PC-3 (cell line): ENCODE results near the gene AFG1L. TPM values are rescaled to one million over a fixed set of nuclear protein-coding genes. Genes with fewer than 3 reads are reported as not detected.

Experiments
- ATAC-seq: fragments of 200-7000 bp; cut with Tn5 transposase; 2 replicates; pipeline ENCODE4 v1.9.1; 2020; ENCODE audit warnings: mild to moderate bottlenecking, moderate library complexity
- BruUV-seq: library from RNA; stranded (reverse); fragments of 400-500 nt; replicated peaks from 2 replicates; lab custom pipeline; 2021; lab: Mats Ljungman, UMichigan
- CTCF ChIA-PET: fragments of 300-600 bp; sonication (Branson Sonifier 250); formaldehyde crosslinking; loops from one replicate; lab custom pipeline; 2022; ENCODE audit warnings: antibody characterized with exemption; lab: Charles Lee
- POLR2A ChIA-PET: fragments of 300-600 bp; sonication (Branson Sonifier 250); formaldehyde crosslinking; loops from one replicate; lab custom pipeline; 2022; ENCODE audit warnings: antibody characterized with exemption; ENCODE audit not compliant: unreplicated experiment; lab: Charles Lee
- DNase-seq: peaks from one replicate; pipeline ENCODE4 v3.0.0-alpha.2; 2015
- H2AFZ ChIP-seq: fragments of 300-600 bp; sonication (generic); 2 replicates; pipeline ENCODE4 v1.6.0; 2016; ENCODE audit warnings: antibody characterized with exemption, low read length
- H3F3A ChIP-seq: fragments of 300-600 bp; sonication (generic); one replicate; pipeline ENCODE4 v1.6.0; 2017; ENCODE audit warnings: antibody characterized with exemption, low read length, control low read depth, mild to moderate bottlenecking; ENCODE audit not compliant: unreplicated experiment
- H3K27ac ChIP-seq: fragments of 300-600 bp; sonication (generic); 2 replicates; pipeline ENCODE4 v1.5.1; 2016; ENCODE audit warnings: mild to moderate bottlenecking, low read length
- H3K27me3 ChIP-seq: fragments of 300-600 bp; sonication (generic); 2 replicates; pipeline ENCODE4 v1.6.1; 2016; ENCODE audit warnings: low read length, mixed read lengths
- H3K36me3 ChIP-seq: fragments of 300-600 bp; sonication (generic); 2 replicates; pipeline ENCODE4 v1.6.1; 2016; ENCODE audit warnings: low read depth, mixed run types, low read length, mixed read lengths
- H3K4me1 ChIP-seq: fragments of 300-600 bp; sonication (generic); 2 replicates; pipeline ENCODE4 v1.5.1; 2016; ENCODE audit warnings: low read length; ENCODE audit not compliant: insufficient read depth
- H3K4me2 ChIP-seq: fragments of 300-600 bp; sonication (generic); 2 replicates; pipeline ENCODE4 v1.6.0; 2016; ENCODE audit warnings: low read length
- H3K4me3 ChIP-seq: fragments of 300-600 bp; sonication (generic); 2 replicates; pipeline ENCODE4 v1.5.1; 2016; ENCODE audit warnings: mild to moderate bottlenecking, low read length, mixed read lengths
- H3K79me2 ChIP-seq: fragments of 300-600 bp; sonication (generic); 2 replicates; pipeline ENCODE4 v1.6.1; 2017; ENCODE audit warnings: low read length, mixed read lengths
- H3K9ac ChIP-seq: fragments of 300-600 bp; sonication (generic); 2 replicates; pipeline ENCODE4 v1.6.0; 2016; ENCODE audit warnings: mild to moderate bottlenecking, low read length
- H3K9me2 ChIP-seq: fragments of 300-600 bp; sonication (generic); replicated peaks from 2 replicates; pipeline ENCODE4 v1.6.1; 2016; ENCODE audit warnings: mixed run types, low read length, mixed read lengths
- H3K9me3 ChIP-seq: fragments of 300-600 bp; sonication (generic); 2 replicates; pipeline ENCODE4 v1.6.1; 2016; ENCODE audit warnings: low read length, mixed read lengths
- H4K20me1 ChIP-seq: fragments of 300-600 bp; sonication (generic); 2 replicates; pipeline ENCODE4 v1.6.1; 2016; ENCODE audit warnings: low read length, mixed read lengths
- EZH2 ChIP-seq: fragments of 300-600 bp; sonication (generic); IDR thresholded peaks from one replicate; pipeline ENCODE4 v1.6.1; 2017; ENCODE audit warnings: antibody characterized with exemption, mild to moderate bottlenecking, low read length; ENCODE audit not compliant: unreplicated experiment
- EZH2phosphoT487 ChIP-seq: fragments of 300-600 bp; sonication (generic); IDR thresholded peaks from 2 replicates; pipeline ENCODE4 v1.6.1; 2018; ENCODE audit warnings: mild to moderate bottlenecking, antibody characterized with exemption, low read length, borderline replicate concordance
- intact Hi-C: fragments of 100-400 bp; cut with micrococcal nuclease; formaldehyde crosslinking; loops from 2 replicates; pipeline ENCODE4 v1.9.0; 2023
- total RNA-seq: library from RNA; depleted of rRNA; stranded (reverse); fragments of >200 nt; gene quantifications from 2 replicates; pipeline ENCODE4 v1.2.3, GENCODE V29; 2014
- TF ChIP-seq, protein P1 (sequence below): fragments of 300-600 bp; sonication (generic); conservative IDR thresholded peaks from 2 replicates; pipeline ENCODE4 v1.5.1; 2017; ENCODE audit warnings: antibody characterized with exemption, low read depth, mild to moderate bottlenecking, low read length

Gene AFG1L
- total RNA-seq, 1 experiment from 2014 or later = 3.6 TPM

- Histone ChIP-seq H3K9ac (no peak overlapping the region), H3K4me1 (peaks cover 33% of the 10 kb centered on the region), H2AFZ (no peak overlapping the region), H3K36me3 (peaks cover 22% of the 10 kb centered on the region), H3K4me3 (no peak overlapping the region), H3K9me3 (no peaks in the 10 kb centered on the region), H3K4me2 (no peak overlapping the region), H3K27me3 (no peaks in the 10 kb centered on the region), H4K20me1 (peaks cover 26% of the 10 kb centered on the region), H3K27ac (no peak overlapping the region), H3K79me2 (peaks cover 96% of the 10 kb centered on the region), H3K9me2 (no peaks in the 10 kb centered on the region), H3F3A (peaks cover 4% of the 10 kb centered on the region)
- DNase-seq (no peak), ATAC-seq (no peak)
- TF ChIP-seq, protein P1, sequence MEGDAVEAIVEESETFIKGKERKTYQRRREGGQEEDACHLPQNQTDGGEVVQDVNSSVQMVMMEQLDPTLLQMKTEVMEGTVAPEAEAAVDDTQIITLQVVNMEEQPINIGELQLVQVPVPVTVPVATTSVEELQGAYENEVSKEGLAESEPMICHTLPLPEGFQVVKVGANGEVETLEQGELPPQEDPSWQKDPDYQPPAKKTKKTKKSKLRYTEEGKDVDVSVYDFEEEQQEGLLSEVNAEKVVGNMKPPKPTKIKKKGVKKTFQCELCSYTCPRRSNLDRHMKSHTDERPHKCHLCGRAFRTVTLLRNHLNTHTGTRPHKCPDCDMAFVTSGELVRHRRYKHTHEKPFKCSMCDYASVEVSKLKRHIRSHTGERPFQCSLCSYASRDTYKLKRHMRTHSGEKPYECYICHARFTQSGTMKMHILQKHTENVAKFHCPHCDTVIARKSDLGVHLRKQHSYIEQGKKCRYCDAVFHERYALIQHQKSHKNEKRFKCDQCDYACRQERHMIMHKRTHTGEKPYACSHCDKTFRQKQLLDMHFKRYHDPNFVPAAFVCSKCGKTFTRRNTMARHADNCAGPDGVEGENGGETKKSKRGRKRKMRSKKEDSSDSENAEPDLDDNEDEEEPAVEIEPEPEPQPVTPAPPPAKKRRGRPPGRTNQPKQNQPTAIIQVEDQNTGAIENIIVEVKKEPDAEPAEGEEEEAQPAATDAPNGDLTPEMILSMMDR = no peak
- TF ChIP-seq EZH2 (no peak), EZH2phosphoT487 (no peak)
- intact Hi-C loops = no loop called here
- POLR2A ChIA-PET = no interaction called here
- CTCF ChIA-PET = no interaction called here
- no TSS peak for BruUV-seq
These were observed 273.2 kb downstream of the AFG1L start for GRCh38 chr6:108568101-108568500.

- no peak overlapping the region for H3K4me2 ChIP-seq
- no peaks in the 10 kb centered on the region for H3K9me2 ChIP-seq
- H3K27ac ChIP-seq = no peak overlapping the region
- CTCF ChIA-PET = no interaction called here
- no peak for TF ChIP-seq EZH2phosphoT487
- no peak for TF ChIP-seq EZH2
- TF ChIP-seq, protein P1 = no peak
- H3K9ac ChIP-seq = no peak overlapping the region
- H3F3A ChIP-seq = peaks cover 4% of the 10 kb centered on the region
- POLR2A ChIA-PET = no interaction called here
- H3K27me3 ChIP-seq = no peaks in the 10 kb centered on the region
- intact Hi-C loops = no loop called here
- H3K9me3 ChIP-seq = no peaks in the 10 kb centered on the region
- no peak for DNase-seq
- peaks cover 22% of the 10 kb centered on the region for H3K36me3 ChIP-seq
- H3K4me3 ChIP-seq = no peak overlapping the region
- peaks cover 26% of the 10 kb centered on the region for H4K20me1 ChIP-seq
- no TSS peak for BruUV-seq
- H2AFZ ChIP-seq = no peak overlapping the region
- ATAC-seq = no peak
- peaks cover 94% of the 10 kb centered on the region for H3K79me2 ChIP-seq
- peaks cover 32% of the 10 kb centered on the region for H3K4me1 ChIP-seq
These were observed 273.9 kb downstream of the AFG1L start for GRCh38 chr6:108568551-108569305.

DNA sequence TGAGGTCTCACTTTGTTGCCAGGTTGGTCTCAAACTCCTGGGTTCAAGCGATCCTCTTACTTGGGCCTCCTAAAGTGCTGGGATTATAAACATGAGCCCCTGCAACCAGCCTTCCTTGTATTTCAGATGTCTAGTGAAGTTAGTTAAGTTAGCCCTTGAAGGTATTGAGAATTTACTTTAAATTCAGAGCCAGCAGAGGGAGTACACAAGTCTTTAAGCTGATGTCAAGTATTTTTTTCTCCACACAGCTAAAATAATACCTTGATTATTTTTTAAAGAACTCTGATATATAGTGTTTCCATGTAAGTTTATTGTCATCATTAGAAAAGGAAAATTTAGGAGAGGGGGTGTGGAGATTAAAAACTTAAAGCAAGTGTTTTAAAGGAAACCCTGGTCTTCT, 275.7 kb downstream of the AFG1L start:
- H3K27me3 ChIP-seq = no peaks in the 10 kb centered on the region
- H3K36me3 ChIP-seq = peaks cover 22% of the 10 kb centered on the region
- no peak for TF ChIP-seq EZH2
- H2AFZ ChIP-seq = no peak overlapping the region
- no peak overlapping the region for H3K9ac ChIP-seq
- intact Hi-C loops = no loop called here
- no TSS peak for BruUV-seq
- H4K20me1 ChIP-seq = peaks cover 25% of the 10 kb centered on the region
- H3K79me2 ChIP-seq = peaks cover 94% of the 10 kb centered on the region
- ATAC-seq (no peak), DNase-seq (peak; percentile 13)
- H3K9me2 ChIP-seq = no peaks in the 10 kb centered on the region
- peaks cover 17% of the 10 kb centered on the region for H3K4me1 ChIP-seq
- H3K4me2 ChIP-seq = no peak overlapping the region
- ChIA-PET POLR2A (no interaction called here), CTCF (no interaction called here)
- no peak overlapping the region for H3K27ac ChIP-seq
- H3K4me3 ChIP-seq = no peak overlapping the region
- H3K9me3 ChIP-seq = no peaks in the 10 kb centered on the region
- H3F3A ChIP-seq = peaks cover 2% of the 10 kb centered on the region
